Keratinocyte (primary cell): Measurements from ENCODE around the gene DKK3. TPM values are rescaled to one million over a fixed set of nuclear protein-coding genes. Genes with fewer than 3 reads are reported as not detected.

Source experiments
- DNase-seq: peaks from one replicate; pipeline ENCODE4 v3.0.0-alpha.2; 2011; ENCODE audit warnings: low read depth, missing footprints, low spot score
- FAIRE-seq: peaks from 2 replicates; lab custom pipeline; 2011; peaks lifted over from hg19 to GRCh38; lab: Jason Lieb, UNC
- H2AFZ ChIP-seq: 2 replicates; pipeline ENCODE4 v1.6.0; 2012; ENCODE audit warnings: low read length, control low read depth, inconsistent platforms; ENCODE audit not compliant: control insufficient read depth
- H3K27ac ChIP-seq: 2 replicates; pipeline ENCODE4 v1.5.1; 2011; ENCODE audit warnings: low read length; ENCODE audit not compliant: control insufficient read depth, insufficient read depth
- H3K27me3 ChIP-seq: 3 replicates; pipeline ENCODE4 v1.6.0; 2011; ENCODE audit warnings: low read length; ENCODE audit not compliant: control insufficient read depth, insufficient read depth; ENCODE audit errors: extremely low read depth
- H3K36me3 ChIP-seq, 2 experiments: 2 replicates in 1 of 2; 3 replicates in 1 of 2; pipeline ENCODE4 v1.5.1; 2011; ENCODE audit warnings: low read length in 2 of 2, mild to moderate bottlenecking in 1 of 2; ENCODE audit not compliant: control insufficient read depth in 2 of 2, insufficient read depth in 2 of 2; ENCODE audit errors: extremely low read depth in 1 of 2
- H3K4me1 ChIP-seq: 3 replicates; pipeline ENCODE4 v1.5.1; 2011; ENCODE audit warnings: low read length; ENCODE audit not compliant: control insufficient read depth, insufficient read depth; ENCODE audit errors: extremely low read depth
- H3K4me2 ChIP-seq: 3 replicates; pipeline ENCODE4 v1.6.0; 2011; ENCODE audit warnings: low read depth, low read length; ENCODE audit not compliant: control insufficient read depth, insufficient read depth; ENCODE audit errors: extremely low read depth
- H3K4me3 ChIP-seq, 3 experiments: fragments of 200-600 bp in 1 of 3; sonication (generic) in 1 of 3; 2 replicates in 2 of 3; 3 replicates in 1 of 3; pipeline ENCODE4 v1.5.1; 2011 to 2016; ENCODE audit warnings: low read length in 3 of 3, mild to moderate bottlenecking in 3 of 3, control low read depth in 2 of 3, inconsistent platforms in 1 of 3, low read depth in 1 of 3, mixed read lengths in 1 of 3, mixed run types in 1 of 3, moderate library complexity in 1 of 3; ENCODE audit not compliant: control insufficient read depth in 2 of 3, insufficient read depth in 2 of 3; ENCODE audit errors: extremely low read depth in 1 of 3
- H3K79me2 ChIP-seq: 2 replicates; pipeline ENCODE4 v1.6.0; 2012; ENCODE audit warnings: low read length; ENCODE audit not compliant: control insufficient read depth, insufficient read depth
- H3K9ac ChIP-seq: 3 replicates; pipeline ENCODE4 v1.6.0; 2011; ENCODE audit warnings: low read length; ENCODE audit not compliant: control insufficient read depth, insufficient read depth; ENCODE audit errors: extremely low read depth
- H3K9me1 ChIP-seq: 3 replicates; pipeline ENCODE4 v1.6.0; 2011; ENCODE audit warnings: low read length; ENCODE audit not compliant: control insufficient read depth, insufficient read depth; ENCODE audit errors: extremely low read depth
- H3K9me3 ChIP-seq: 2 replicates; pipeline ENCODE4 v1.5.1; 2012; ENCODE audit warnings: low read depth, low read length; ENCODE audit not compliant: control insufficient read depth
- H4K20me1 ChIP-seq: 3 replicates; pipeline ENCODE4 v1.6.0; 2011; ENCODE audit warnings: low read length; ENCODE audit not compliant: control insufficient read depth, insufficient read depth; ENCODE audit errors: extremely low read depth
- EZH2 ChIP-seq: IDR thresholded peaks from one replicate; pipeline ENCODE4 v1.6.1; 2012; ENCODE audit warnings: inconsistent platforms, mild to moderate bottlenecking, low read length, moderate library complexity
- dilution Hi-C: fragments of 300-500 bp; cut with MboI; formaldehyde crosslinking; loops from one replicate; pipeline ENCODE4 v1.7.0; 2020; ENCODE audit warnings: low sequenced_read_pairs; ENCODE audit not compliant: extremely low pct_ligation_motif_present
- polyA plus RNA-seq, 5 experiments: library from polyadenylated mRNA; depleted of rRNA in 3 of 5; stranded (reverse) in 3 of 5; stranded (forward) in 1 of 5; unstranded in 1 of 5; fragments of >200 nt; gene quantifications; 1 replicate in 1 of 5; 2 replicates in 3 of 5; 3 replicates in 1 of 5; pipeline versions ENCODE4 v1.2.1 to v1.2.3, GENCODE V29; 2011 to 2012; ENCODE audit warnings: missing spikeins in 2 of 5, low read depth in 1 of 5, low replicate concordance in 1 of 5
- TF ChIP-seq, protein P1 (sequence below), 3 experiments: IDR thresholded peaks in 1 of 3; conservative IDR thresholded peaks in 1 of 3; optimal IDR thresholded peaks in 1 of 3; 2 replicates in 2 of 3; 3 replicates in 1 of 3; pipeline versions ENCODE3 to v1.5.1; 2011; ENCODE audit warnings: low read length in 3 of 3, mild to moderate bottlenecking in 3 of 3, moderate library complexity in 2 of 3, control low read depth in 1 of 3, inconsistent platforms in 1 of 3; ENCODE audit not compliant: insufficient read depth in 2 of 3; ENCODE audit errors: extremely low read depth in 1 of 3

Gene DKK3
- polyA plus RNA-seq, 1 donor (not counting 4 experiments of a cell fraction or from before 2014, with no cell fraction given): 712 TPM

DNA sequence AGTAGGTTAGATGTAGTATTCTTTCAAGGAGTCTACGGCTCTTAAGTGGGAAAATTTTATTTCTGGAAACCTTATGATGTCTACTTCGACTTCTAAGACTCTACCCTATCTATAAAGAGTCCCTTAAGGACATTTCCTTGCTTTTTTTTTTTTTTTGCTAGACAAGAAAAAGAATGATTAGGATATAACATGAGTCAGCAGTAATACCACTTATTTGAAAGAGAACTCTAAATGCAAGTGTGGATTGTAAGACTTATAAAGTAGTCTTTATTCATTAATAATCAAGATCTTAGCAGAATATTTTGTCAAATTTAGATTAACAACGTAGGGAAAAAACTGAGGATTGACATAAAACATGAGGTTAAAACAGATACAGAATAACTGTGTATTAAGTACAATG is 71.0 kb downstream of the DKK3 start:
- Histone ChIP-seq H3K79me2 (no peaks in the 10 kb centered on the region), H3K4me3 (no peak overlapping the region), H3K9me3 (no peaks in the 10 kb centered on the region), H3K27ac (no peak overlapping the region), H2AFZ (no peak overlapping the region), H3K36me3 (peaks cover 6 to 12% of the 10 kb centered on the region in 2 experiments), H3K27me3 (no peaks in the 10 kb centered on the region), H3K9me1 (no peaks in the 10 kb centered on the region), H4K20me1 (no peaks in the 10 kb centered on the region), H3K9ac (no peak overlapping the region), H3K4me2 (no peak overlapping the region), H3K4me1 (no peaks in the 10 kb centered on the region)
- dilution Hi-C loops: no loop called here
- no peak for FAIRE-seq
- TF ChIP-seq, protein P1, sequence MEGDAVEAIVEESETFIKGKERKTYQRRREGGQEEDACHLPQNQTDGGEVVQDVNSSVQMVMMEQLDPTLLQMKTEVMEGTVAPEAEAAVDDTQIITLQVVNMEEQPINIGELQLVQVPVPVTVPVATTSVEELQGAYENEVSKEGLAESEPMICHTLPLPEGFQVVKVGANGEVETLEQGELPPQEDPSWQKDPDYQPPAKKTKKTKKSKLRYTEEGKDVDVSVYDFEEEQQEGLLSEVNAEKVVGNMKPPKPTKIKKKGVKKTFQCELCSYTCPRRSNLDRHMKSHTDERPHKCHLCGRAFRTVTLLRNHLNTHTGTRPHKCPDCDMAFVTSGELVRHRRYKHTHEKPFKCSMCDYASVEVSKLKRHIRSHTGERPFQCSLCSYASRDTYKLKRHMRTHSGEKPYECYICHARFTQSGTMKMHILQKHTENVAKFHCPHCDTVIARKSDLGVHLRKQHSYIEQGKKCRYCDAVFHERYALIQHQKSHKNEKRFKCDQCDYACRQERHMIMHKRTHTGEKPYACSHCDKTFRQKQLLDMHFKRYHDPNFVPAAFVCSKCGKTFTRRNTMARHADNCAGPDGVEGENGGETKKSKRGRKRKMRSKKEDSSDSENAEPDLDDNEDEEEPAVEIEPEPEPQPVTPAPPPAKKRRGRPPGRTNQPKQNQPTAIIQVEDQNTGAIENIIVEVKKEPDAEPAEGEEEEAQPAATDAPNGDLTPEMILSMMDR (optimal IDR thresholded peaks at IDR 0.05 in 1 of 3, IDR thresholded peaks at IDR 0.05 in 1 of 3, conservative IDR thresholded peaks at IDR 0.05 in 1 of 3; ENCODE audit: extremely low read depth in 1 of 3, insufficient read depth in 2 of 3, low read length in 3 of 3): no peak
- no peak for TF ChIP-seq EZH2
- DNase-seq: no peak

DNA sequence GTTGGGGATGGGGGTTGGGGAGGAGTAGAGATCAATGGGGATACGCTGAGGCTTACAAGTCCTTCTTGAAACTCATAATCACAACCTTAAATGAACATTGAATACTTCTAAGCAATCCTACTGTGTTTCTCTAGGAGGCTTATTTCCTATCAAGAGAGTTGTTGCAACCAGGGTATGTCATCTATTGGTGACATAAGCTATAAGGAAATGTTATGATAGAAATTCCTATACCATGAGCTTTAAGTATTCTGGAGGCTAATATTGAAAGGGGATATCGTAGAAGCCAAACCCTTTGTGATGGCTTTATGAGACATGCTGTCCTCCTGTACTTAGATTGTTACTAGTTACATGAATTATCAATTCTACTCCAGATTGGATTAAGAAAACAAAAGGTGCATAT is 72.9 kb downstream of the DKK3 start:
- H3K9me1 ChIP-seq: no peaks in the 10 kb centered on the region
- H4K20me1 ChIP-seq: no peaks in the 10 kb centered on the region
- peaks cover 4 to 16% of the 10 kb centered on the region in 2 experiments for H3K36me3 ChIP-seq
- FAIRE-seq (no peak), DNase-seq (no peak)
- H3K27ac ChIP-seq: no peak overlapping the region
- dilution Hi-C loops: no loop called here
- H3K79me2 ChIP-seq: no peaks in the 10 kb centered on the region
- no peaks in the 10 kb centered on the region for H3K27me3 ChIP-seq
- H3K4me2 ChIP-seq: no peak overlapping the region
- no peaks in the 10 kb centered on the region for H3K4me1 ChIP-seq
- H3K4me3 ChIP-seq: no peak overlapping the region
- TF ChIP-seq, protein P1 (optimal IDR thresholded peaks at IDR 0.05 in 1 of 3, IDR thresholded peaks at IDR 0.05 in 1 of 3, conservative IDR thresholded peaks at IDR 0.05 in 1 of 3; ENCODE audit: extremely low read depth in 1 of 3, insufficient read depth in 2 of 3, low read length in 3 of 3): no peak
- TF ChIP-seq EZH2: no peak
- no peak overlapping the region for H3K9ac ChIP-seq
- no peak overlapping the region for H2AFZ ChIP-seq
- no peaks in the 10 kb centered on the region for H3K9me3 ChIP-seq
